OCI-LY3 (cell line): Measurements from ENCODE around the gene TAF8.
A peak's percentile ranks its signal among the peaks of the same experiment; 100 is the strongest.

ENCODE experiments used
- H2AFZ ChIP-seq: fragments of 200-600, 300-600 bp; shearing (Covaris generic); 2 replicates; pipeline ENCODE4 v1.6.0; 2014; ENCODE audit warnings: antibody characterized with exemption, low read depth, low read length
- H3K27ac ChIP-seq: fragments of 200-600, 300-600 bp; sonication (generic); 2 replicates; pipeline ENCODE4 v1.5.1; 2014; ENCODE audit warnings: mild to moderate bottlenecking, low read length, moderate library complexity, mixed read lengths
- H3K27me3 ChIP-seq: fragments of 200-600, 300-600 bp; sonication (generic); 2 replicates; pipeline ENCODE4 v1.6.1; 2014; ENCODE audit warnings: low read depth, low read length, mixed read lengths
- H3K36me3 ChIP-seq: fragments of 200-600, 300-600 bp; sonication (generic); replicated peaks from 2 replicates; pipeline ENCODE3; 2014; ENCODE audit warnings: low read depth, low read length, mixed read lengths
- H3K4me1 ChIP-seq: fragments of 300-600, 200-600 bp; sonication (generic); 2 replicates; pipeline ENCODE4 v1.6.1; 2014; ENCODE audit warnings: low read length, mixed read lengths
- H3K4me2 ChIP-seq: fragments of 200-600, 300-600 bp; sonication (generic); 2 replicates; pipeline ENCODE4 v1.6.1; 2014; ENCODE audit warnings: low read length, mixed read lengths
- H3K4me3 ChIP-seq: fragments of 300-600, 200-600 bp; sonication (generic); 2 replicates; pipeline ENCODE4 v1.5.1; 2014; ENCODE audit warnings: antibody characterized with exemption, mild to moderate bottlenecking, low read length, moderate library complexity
- H3K79me2 ChIP-seq: fragments of 300-600, 200-600 bp; shearing (Covaris generic); 2 replicates; pipeline ENCODE4 v1.6.1; 2014; ENCODE audit warnings: mild to moderate bottlenecking, low read length, mixed read lengths
- H3K9ac ChIP-seq: fragments of 300-600, 200-600 bp; shearing (Covaris generic); 2 replicates; pipeline ENCODE4 v1.6.0; 2014; ENCODE audit warnings: mild to moderate bottlenecking, low read length, moderate library complexity
- H3K9me3 ChIP-seq: fragments of 200-600, 300-600 bp; shearing (Covaris generic); 2 replicates; pipeline ENCODE4 v1.6.1; 2014; ENCODE audit warnings: low read length, mixed read lengths; ENCODE audit not compliant: insufficient read depth
- H4K20me1 ChIP-seq: fragments of 200-600, 300-600 bp; sonication (generic); 2 replicates; pipeline ENCODE4 v1.6.1; 2016; ENCODE audit warnings: low read length, mixed read lengths; ENCODE audit not compliant: insufficient read depth
- EZH2phosphoT487 ChIP-seq: fragments of 200-600 bp; shearing (Covaris generic); IDR thresholded peaks from 2 replicates; pipeline ENCODE4 v1.6.1; 2018; ENCODE audit warnings: antibody characterized with exemption, mixed run types, low read depth
- TF ChIP-seq, protein P1 (sequence below): fragments of 200-600, 300-600 bp; sonication (generic); IDR thresholded peaks from 2 replicates; pipeline ENCODE4 v1.5.1; 2014; ENCODE audit warnings: antibody characterized with exemption, low read length, low read depth

The TAF8 gene

DNA sequence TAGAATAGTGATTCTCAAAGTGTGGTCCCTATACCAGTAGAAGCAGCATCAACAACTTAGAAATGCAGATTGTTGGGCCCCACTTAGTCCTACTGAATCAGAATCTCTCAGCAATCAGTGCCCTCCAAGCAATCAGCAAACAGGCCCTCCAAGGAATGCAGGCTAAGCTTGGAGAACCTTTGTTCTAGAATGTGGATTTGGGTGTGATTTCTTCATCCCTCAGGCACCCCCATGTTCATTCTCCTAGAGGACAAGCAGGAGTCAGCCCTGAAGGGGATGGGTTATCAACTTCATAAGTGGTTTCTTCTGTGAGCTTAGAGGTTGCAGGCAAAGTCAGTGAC, 40.5 kb upstream of the TAF8 start:
- peaks cover 9% of the 10 kb centered on the region for H3K4me1 ChIP-seq
- no peak overlapping the region for H3K27ac ChIP-seq
- no peak overlapping the region for H3K9ac ChIP-seq
- no peaks in the 10 kb centered on the region for H3K9me3 ChIP-seq
- H4K20me1 ChIP-seq = no peaks in the 10 kb centered on the region
- H3K36me3 ChIP-seq = no peaks in the 10 kb centered on the region
- no peaks in the 10 kb centered on the region for H3K27me3 ChIP-seq
- TF ChIP-seq, protein P1, sequence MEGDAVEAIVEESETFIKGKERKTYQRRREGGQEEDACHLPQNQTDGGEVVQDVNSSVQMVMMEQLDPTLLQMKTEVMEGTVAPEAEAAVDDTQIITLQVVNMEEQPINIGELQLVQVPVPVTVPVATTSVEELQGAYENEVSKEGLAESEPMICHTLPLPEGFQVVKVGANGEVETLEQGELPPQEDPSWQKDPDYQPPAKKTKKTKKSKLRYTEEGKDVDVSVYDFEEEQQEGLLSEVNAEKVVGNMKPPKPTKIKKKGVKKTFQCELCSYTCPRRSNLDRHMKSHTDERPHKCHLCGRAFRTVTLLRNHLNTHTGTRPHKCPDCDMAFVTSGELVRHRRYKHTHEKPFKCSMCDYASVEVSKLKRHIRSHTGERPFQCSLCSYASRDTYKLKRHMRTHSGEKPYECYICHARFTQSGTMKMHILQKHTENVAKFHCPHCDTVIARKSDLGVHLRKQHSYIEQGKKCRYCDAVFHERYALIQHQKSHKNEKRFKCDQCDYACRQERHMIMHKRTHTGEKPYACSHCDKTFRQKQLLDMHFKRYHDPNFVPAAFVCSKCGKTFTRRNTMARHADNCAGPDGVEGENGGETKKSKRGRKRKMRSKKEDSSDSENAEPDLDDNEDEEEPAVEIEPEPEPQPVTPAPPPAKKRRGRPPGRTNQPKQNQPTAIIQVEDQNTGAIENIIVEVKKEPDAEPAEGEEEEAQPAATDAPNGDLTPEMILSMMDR = no peak
- no peak for TF ChIP-seq EZH2phosphoT487
- no peaks in the 10 kb centered on the region for H3K79me2 ChIP-seq
- no peak overlapping the region for H3K4me3 ChIP-seq
- no peak overlapping the region; the same call in 1 of the 2 replicates for H2AFZ ChIP-seq
- no peak overlapping the region for H3K4me2 ChIP-seq

DNA sequence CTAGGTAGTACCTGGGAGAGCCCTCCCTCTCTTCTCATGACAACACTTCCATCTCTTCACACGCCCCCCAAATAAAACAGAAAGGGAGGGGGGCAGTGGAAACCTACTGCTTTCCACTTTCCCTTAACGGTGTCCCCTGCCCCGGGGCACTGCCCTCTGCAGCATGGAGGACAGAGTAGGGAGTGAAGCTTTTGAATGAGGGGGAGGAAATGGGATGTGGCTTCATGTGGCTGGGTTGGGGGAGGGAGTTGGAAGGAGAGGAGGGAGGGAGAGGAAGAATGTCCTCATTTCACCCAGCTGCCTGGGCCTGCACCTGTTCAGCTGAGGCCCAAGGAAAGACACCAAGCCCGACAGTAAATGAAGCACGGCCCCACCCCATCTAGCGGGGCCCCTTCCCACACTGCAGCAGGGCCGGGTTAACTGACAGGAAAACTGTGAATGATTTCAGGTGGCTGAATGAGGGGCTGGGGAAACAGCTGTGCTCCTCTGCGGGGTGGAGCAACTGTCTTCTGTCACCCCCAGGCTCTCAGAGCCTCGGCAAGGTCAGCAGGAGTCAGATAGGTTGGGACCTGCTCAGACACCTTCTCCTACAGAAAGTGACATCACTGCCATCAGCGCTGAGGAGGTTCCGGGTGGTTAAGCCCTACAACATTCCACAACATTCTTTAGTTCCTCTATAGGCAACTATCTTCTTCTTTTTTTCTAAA, 40.0 kb upstream of the TAF8 start:
- Histone ChIP-seq H3K36me3 (no peaks in the 10 kb centered on the region), H3K79me2 (no peaks in the 10 kb centered on the region), H3K27ac (no peak overlapping the region), H4K20me1 (no peaks in the 10 kb centered on the region), H3K27me3 (no peaks in the 10 kb centered on the region), H3K4me3 (no peak overlapping the region), H3K9me3 (no peaks in the 10 kb centered on the region), H3K4me2 (peak overlapping the region; percentile 9; the same call in 1 of the 2 replicates), H3K4me1 (peaks cover 9% of the 10 kb centered on the region), H2AFZ (peak overlapping the region; percentile 75; the same call in 1 of the 2 replicates), H3K9ac (no peak overlapping the region)
- TF ChIP-seq, protein P1 = no peak
- no peak for TF ChIP-seq EZH2phosphoT487

DNA sequence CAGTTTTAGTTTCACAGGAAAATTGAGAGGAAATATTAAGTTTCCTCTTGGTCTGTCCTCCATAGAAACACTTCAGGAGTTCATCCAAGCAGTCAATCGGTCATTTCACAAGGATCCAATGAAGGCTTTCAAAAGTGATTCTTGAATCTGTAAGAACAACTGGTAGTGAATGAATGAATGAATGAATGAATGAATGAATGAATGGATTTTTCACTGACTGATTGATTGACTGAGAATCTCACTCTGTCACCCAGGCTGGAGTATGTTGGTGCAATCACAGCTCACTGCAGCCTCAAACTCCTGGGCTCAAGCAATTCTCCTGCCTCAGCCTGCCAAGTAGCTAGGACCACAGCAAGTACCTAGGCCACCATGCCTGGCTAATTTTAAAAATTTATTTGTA, 39.4 kb upstream of the TAF8 start:
- Histone ChIP-seq H3K79me2 (no peaks in the 10 kb centered on the region), H3K27me3 (no peaks in the 10 kb centered on the region), H3K4me1 (peaks cover 9% of the 10 kb centered on the region), H3K4me2 (0 out of 2 replicates have a peak overlapping the region, but pooled peaks have one; percentile 9), H4K20me1 (no peaks in the 10 kb centered on the region), H2AFZ (no peak overlapping the region), H3K36me3 (no peaks in the 10 kb centered on the region), H3K9ac (no peak overlapping the region), H3K9me3 (no peaks in the 10 kb centered on the region), H3K27ac (no peak overlapping the region), H3K4me3 (no peak overlapping the region)
- no peak for TF ChIP-seq EZH2phosphoT487
- TF ChIP-seq, protein P1 = no peak

DNA sequence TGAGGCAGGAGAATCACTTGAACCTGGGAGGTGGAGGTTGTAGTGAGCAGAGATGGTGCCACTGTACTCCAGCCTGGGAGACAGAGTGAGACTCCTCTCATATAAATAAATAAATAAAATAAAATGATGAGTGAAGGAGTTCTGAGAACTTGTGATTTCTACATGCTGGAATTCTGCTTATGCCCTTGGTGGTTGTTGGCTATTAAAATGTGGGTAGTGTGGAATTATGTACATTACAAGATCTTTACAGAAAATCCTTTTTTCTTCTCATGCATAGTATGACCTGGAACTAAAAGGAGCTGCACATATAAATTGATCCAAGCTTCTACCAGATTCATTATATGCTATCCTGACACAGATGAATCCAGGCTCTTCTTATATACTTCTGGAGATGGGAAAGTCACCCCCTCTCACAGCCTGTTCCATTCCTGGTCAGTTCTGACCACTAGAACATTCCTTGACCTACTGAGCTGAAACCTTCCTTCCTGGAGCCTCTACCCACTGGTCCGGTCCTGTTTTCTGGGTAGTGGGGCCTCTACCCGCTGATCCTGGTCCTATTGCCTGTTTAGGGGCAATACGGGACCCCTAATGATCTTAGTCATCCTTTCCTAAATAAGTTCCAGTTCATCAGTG, 37.7 kb upstream of the TAF8 start:
- no peak overlapping the region for H3K4me2 ChIP-seq
- no peak overlapping the region for H2AFZ ChIP-seq
- H4K20me1 ChIP-seq = no peaks in the 10 kb centered on the region
- H3K27me3 ChIP-seq = no peaks in the 10 kb centered on the region
- H3K9ac ChIP-seq = no peak overlapping the region
- H3K4me1 ChIP-seq = peaks cover 14% of the 10 kb centered on the region
- no peak overlapping the region for H3K27ac ChIP-seq
- no peaks in the 10 kb centered on the region for H3K79me2 ChIP-seq
- H3K4me3 ChIP-seq = no peak overlapping the region
- H3K36me3 ChIP-seq = no peaks in the 10 kb centered on the region
- TF ChIP-seq, protein P1 = no peak
- no peak for TF ChIP-seq EZH2phosphoT487
- H3K9me3 ChIP-seq = no peaks in the 10 kb centered on the region
